Measurements from ENCODE around the gene MICU1. TPM values are rescaled to one million over a fixed set of nuclear protein-coding genes. Genes with fewer than 3 reads are reported as not detected.
A peak's percentile ranks its signal among the peaks of the same experiment; 100 is the strongest.

MICU1 gene
- polyA plus RNA-seq, 1 of the 3 experiments (the other 2 are of a cell fraction): 24.6 TPM

DNA sequence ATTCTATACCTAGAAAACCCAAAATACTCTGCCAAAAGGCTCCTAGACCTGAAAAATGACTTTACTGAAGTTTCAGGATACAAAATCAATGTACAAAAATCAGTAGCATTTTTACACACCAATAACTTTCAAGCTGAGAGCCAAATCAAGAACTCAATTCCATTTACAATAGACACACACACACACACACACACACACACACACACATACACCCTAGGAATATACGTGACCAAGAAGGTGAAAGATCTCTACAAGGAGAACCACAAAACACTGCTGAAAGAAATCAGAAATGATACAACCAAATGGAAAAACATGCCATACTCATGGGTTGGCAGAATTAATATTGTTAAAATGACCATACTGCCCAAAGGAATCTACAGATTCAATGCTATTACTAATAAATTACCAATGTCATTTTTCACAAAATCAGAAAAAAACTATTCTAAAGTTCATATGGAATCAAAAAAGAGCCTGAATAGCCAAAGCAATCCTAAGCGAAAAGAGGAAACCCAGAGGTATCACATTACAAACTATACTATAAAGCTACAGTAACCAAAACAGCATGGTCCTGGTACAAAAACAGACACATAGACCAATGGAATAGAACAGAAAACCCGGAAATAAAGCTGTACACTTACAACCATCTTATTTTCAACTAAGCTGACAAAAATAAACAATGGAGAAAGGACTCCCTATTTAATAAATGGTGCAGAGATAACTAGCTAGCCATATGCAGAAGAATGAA is 122.0 kb downstream of the MICU1 start:
- H3F3A ChIP-seq (replicated peaks; ENCODE audit: insufficient read depth): peaks cover 5% of the 10 kb centered on the region
- WGBS (ENCODE audit: low lambda C conversion rate): 91% methylated on average over 3 of the region's 3 CpGs
- H3K9me2 ChIP-seq: no peaks in the 10 kb centered on the region
- H3K36me3 ChIP-seq (replicated peaks in 1 of 2; ENCODE audit: control insufficient read depth in 1 of 2, insufficient read depth in 2 of 2, low read length in 1 of 2): peaks cover 0 to 18% of the 10 kb centered on the region in 2 experiments
- H3K27me3 ChIP-seq (ENCODE audit: insufficient read depth): no peaks in the 10 kb centered on the region
- ChIA-PET CTCF (no interaction called here), POLR2A (no interaction called here)
- H3K79me2 ChIP-seq (ENCODE audit: insufficient read depth): no peaks in the 10 kb centered on the region
- H3K4me1 ChIP-seq (ENCODE audit: control insufficient read depth in 1 of 2, insufficient read depth in 2 of 2, low read depth in 1 of 2, low read length in 1 of 2): no peaks in the 10 kb centered on the region
- no peak overlapping the region for H3K27ac ChIP-seq (ENCODE audit: low read depth in 2 of 2, low read length in 1 of 2)
- DNase-seq: no peak
- no peaks in the 10 kb centered on the region for H4K20me1 ChIP-seq (ENCODE audit: insufficient read depth)
- H3K4me2 ChIP-seq: no peak overlapping the region
- no peak overlapping the region for H3K9ac ChIP-seq
- H2AFZ ChIP-seq (ENCODE audit: low read depth): no peak overlapping the region
- 0 out of 2 replicates have a peak, but pooled peaks cover 5% of the 10 kb centered on the region for H3K9me3 ChIP-seq
- TF ChIP-seq RAD21 (IDR thresholded peaks at IDR 0.05; ENCODE audit: low read length): no peak
- no peak for TF ChIP-seq RCOR1 (IDR thresholded peaks at IDR 0.05; ENCODE audit: low read length)
- TF ChIP-seq, protein P1, sequence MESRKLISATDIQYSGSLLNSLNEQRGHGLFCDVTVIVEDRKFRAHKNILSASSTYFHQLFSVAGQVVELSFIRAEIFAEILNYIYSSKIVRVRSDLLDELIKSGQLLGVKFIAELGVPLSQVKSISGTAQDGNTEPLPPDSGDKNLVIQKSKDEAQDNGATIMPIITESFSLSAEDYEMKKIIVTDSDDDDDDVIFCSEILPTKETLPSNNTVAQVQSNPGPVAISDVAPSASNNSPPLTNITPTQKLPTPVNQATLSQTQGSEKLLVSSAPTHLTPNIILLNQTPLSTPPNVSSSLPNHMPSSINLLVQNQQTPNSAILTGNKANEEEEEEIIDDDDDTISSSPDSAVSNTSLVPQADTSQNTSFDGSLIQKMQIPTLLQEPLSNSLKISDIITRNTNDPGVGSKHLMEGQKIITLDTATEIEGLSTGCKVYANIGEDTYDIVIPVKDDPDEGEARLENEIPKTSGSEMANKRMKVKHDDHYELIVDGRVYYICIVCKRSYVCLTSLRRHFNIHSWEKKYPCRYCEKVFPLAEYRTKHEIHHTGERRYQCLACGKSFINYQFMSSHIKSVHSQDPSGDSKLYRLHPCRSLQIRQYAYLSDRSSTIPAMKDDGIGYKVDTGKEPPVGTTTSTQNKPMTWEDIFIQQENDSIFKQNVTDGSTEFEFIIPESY (IDR thresholded peaks at IDR 0.05; ENCODE audit: borderline replicate concordance, low read depth): no peak
- no peak for TF ChIP-seq FOXM1 (IDR thresholded peaks at IDR 0.05; ENCODE audit: low read depth)
- no peak for TF ChIP-seq FOXJ3 (CRISPR knock-in tag; IDR thresholded peaks at IDR 0.05)
- TF ChIP-seq, protein P2, sequence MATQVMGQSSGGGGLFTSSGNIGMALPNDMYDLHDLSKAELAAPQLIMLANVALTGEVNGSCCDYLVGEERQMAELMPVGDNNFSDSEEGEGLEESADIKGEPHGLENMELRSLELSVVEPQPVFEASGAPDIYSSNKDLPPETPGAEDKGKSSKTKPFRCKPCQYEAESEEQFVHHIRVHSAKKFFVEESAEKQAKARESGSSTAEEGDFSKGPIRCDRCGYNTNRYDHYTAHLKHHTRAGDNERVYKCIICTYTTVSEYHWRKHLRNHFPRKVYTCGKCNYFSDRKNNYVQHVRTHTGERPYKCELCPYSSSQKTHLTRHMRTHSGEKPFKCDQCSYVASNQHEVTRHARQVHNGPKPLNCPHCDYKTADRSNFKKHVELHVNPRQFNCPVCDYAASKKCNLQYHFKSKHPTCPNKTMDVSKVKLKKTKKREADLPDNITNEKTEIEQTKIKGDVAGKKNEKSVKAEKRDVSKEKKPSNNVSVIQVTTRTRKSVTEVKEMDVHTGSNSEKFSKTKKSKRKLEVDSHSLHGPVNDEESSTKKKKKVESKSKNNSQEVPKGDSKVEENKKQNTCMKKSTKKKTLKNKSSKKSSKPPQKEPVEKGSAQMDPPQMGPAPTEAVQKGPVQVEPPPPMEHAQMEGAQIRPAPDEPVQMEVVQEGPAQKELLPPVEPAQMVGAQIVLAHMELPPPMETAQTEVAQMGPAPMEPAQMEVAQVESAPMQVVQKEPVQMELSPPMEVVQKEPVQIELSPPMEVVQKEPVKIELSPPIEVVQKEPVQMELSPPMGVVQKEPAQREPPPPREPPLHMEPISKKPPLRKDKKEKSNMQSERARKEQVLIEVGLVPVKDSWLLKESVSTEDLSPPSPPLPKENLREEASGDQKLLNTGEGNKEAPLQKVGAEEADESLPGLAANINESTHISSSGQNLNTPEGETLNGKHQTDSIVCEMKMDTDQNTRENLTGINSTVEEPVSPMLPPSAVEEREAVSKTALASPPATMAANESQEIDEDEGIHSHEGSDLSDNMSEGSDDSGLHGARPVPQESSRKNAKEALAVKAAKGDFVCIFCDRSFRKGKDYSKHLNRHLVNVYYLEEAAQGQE (IDR thresholded peaks at IDR 0.05; ENCODE audit: low read depth, low read length): no peak
- TF ChIP-seq, protein P3, sequence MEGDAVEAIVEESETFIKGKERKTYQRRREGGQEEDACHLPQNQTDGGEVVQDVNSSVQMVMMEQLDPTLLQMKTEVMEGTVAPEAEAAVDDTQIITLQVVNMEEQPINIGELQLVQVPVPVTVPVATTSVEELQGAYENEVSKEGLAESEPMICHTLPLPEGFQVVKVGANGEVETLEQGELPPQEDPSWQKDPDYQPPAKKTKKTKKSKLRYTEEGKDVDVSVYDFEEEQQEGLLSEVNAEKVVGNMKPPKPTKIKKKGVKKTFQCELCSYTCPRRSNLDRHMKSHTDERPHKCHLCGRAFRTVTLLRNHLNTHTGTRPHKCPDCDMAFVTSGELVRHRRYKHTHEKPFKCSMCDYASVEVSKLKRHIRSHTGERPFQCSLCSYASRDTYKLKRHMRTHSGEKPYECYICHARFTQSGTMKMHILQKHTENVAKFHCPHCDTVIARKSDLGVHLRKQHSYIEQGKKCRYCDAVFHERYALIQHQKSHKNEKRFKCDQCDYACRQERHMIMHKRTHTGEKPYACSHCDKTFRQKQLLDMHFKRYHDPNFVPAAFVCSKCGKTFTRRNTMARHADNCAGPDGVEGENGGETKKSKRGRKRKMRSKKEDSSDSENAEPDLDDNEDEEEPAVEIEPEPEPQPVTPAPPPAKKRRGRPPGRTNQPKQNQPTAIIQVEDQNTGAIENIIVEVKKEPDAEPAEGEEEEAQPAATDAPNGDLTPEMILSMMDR (IDR thresholded peaks at IDR 0.05): no peak
- H3K4me3 ChIP-seq (ENCODE audit: low read depth in 2 of 2, low read length in 1 of 2): no peak overlapping the region

DNA sequence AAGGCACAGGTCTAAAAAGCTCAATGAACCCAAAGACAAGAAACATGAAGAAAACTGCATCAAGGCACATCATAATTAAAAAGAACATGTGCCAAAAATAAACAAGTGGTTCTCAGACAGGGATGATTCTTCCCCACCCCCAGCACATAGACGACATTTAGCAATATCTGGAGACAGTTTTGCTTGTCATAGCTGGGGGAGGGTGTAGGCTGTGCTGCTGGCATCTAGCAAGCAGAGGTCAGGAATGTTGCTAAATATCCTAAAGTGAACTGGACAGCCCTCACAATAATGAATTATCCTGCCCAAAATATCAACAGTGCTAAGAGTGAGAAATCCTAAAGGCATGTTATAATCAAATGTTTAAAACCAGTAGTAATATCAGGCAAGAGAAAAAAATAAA is 122.6 kb downstream of the MICU1 start:
- no peak overlapping the region for H3K4me2 ChIP-seq
- H3K27me3 ChIP-seq (ENCODE audit: insufficient read depth): no peaks in the 10 kb centered on the region
- peaks cover 5% of the 10 kb centered on the region for H3F3A ChIP-seq (replicated peaks; ENCODE audit: insufficient read depth)
- H2AFZ ChIP-seq (ENCODE audit: low read depth): no peak overlapping the region
- H4K20me1 ChIP-seq (ENCODE audit: insufficient read depth): no peaks in the 10 kb centered on the region
- ChIA-PET CTCF (no interaction called here), POLR2A (no interaction called here)
- 50% methylated on average over 1 of the region's 1 CpG for WGBS (ENCODE audit: low lambda C conversion rate)
- no peak overlapping the region for H3K9ac ChIP-seq
- H3K27ac ChIP-seq (ENCODE audit: low read depth in 2 of 2, low read length in 1 of 2): no peak overlapping the region
- H3K4me1 ChIP-seq (ENCODE audit: control insufficient read depth in 1 of 2, insufficient read depth in 2 of 2, low read depth in 1 of 2, low read length in 1 of 2): no peaks in the 10 kb centered on the region
- 0 out of 2 replicates have a peak, but pooled peaks cover 5% of the 10 kb centered on the region for H3K9me3 ChIP-seq
- TF ChIP-seq, protein P4, sequence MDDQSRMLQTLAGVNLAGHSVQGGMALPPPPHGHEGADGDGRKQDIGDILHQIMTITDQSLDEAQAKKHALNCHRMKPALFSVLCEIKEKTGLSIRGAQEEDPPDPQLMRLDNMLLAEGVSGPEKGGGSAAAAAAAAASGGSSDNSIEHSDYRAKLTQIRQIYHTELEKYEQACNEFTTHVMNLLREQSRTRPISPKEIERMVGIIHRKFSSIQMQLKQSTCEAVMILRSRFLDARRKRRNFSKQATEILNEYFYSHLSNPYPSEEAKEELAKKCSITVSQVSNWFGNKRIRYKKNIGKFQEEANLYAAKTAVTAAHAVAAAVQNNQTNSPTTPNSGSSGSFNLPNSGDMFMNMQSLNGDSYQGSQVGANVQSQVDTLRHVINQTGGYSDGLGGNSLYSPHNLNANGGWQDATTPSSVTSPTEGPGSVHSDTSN (IDR thresholded peaks at IDR 0.05): peak; percentile 32; the same call in 1 of the 2 replicates
- no peak for TF ChIP-seq FOXM1 (IDR thresholded peaks at IDR 0.05; ENCODE audit: low read depth)
- H3K36me3 ChIP-seq (replicated peaks in 1 of 2; ENCODE audit: control insufficient read depth in 1 of 2, insufficient read depth in 2 of 2, low read length in 1 of 2): peaks cover 0 to 18% of the 10 kb centered on the region in 2 experiments
- no peak for DNase-seq
- H3K4me3 ChIP-seq (ENCODE audit: low read depth in 2 of 2, low read length in 1 of 2): no peak overlapping the region
- H3K79me2 ChIP-seq (ENCODE audit: insufficient read depth): no peaks in the 10 kb centered on the region
- H3K9me2 ChIP-seq: no peaks in the 10 kb centered on the region
